ENCODE results near the gene PAFAH1B2.
"Not testable (repeated sequence)": the region's sequence is repeated elsewhere in the genome, so short reads cannot be mapped to it uniquely, and the experiment has no call there.

Gene PAFAH1B2

GRCh38 chr11:117175104-117175503 is 31.0 kb downstream of the PAFAH1B2 start:
- Mint-ChIP-seq H3K27ac (no peak overlapping the region), H3K36me3 (ENCODE audit: low read depth) (peaks cover 6% of the 10 kb centered on the region), H3K4me1 (ENCODE audit: low read depth) (peaks cover 21% of the 10 kb centered on the region), H3K27me3 (ENCODE audit: low read depth) (no peaks in the 10 kb centered on the region), H3K4me3 (no peak overlapping the region), H3K9me3 (no peaks in the 10 kb centered on the region)
- DNase-seq (ENCODE audit: low spot score), result no peak

DNA sequence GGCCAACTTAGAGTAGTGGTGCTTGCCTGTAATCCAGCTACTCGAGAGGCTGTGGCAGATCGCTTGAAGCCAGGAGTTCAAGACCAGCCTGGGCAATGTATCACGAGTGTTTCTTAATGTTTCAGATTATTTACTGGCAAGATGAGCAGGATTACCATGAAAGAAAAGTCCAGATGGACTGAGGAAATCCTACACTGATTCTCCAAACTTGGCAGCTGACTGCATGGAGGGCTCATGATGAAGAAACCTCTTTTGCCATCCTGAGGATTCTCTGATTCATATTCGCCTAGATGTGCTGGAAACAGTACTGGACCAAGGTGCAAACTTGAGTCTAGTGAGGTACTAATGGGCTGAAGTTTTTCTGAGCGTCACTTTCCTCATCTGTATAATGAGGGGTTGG is 31.7 kb downstream of the PAFAH1B2 start:
- H3K27me3 Mint-ChIP-seq (ENCODE audit: low read depth), result no peaks in the 10 kb centered on the region
- H3K4me3 Mint-ChIP-seq, result no peak overlapping the region
- H3K36me3 Mint-ChIP-seq (ENCODE audit: low read depth), result peaks cover 3% of the 10 kb centered on the region
- DNase-seq (ENCODE audit: low spot score), result no peak
- peaks cover 26% of the 10 kb centered on the region for H3K4me1 Mint-ChIP-seq (ENCODE audit: low read depth)
- no peaks in the 10 kb centered on the region for H3K9me3 Mint-ChIP-seq
- no peak overlapping the region for H3K27ac Mint-ChIP-seq

GRCh38 chr11:117176186-117176585 is 32.1 kb downstream of the PAFAH1B2 start:
- no peak overlapping the region for H3K27ac Mint-ChIP-seq

DNA sequence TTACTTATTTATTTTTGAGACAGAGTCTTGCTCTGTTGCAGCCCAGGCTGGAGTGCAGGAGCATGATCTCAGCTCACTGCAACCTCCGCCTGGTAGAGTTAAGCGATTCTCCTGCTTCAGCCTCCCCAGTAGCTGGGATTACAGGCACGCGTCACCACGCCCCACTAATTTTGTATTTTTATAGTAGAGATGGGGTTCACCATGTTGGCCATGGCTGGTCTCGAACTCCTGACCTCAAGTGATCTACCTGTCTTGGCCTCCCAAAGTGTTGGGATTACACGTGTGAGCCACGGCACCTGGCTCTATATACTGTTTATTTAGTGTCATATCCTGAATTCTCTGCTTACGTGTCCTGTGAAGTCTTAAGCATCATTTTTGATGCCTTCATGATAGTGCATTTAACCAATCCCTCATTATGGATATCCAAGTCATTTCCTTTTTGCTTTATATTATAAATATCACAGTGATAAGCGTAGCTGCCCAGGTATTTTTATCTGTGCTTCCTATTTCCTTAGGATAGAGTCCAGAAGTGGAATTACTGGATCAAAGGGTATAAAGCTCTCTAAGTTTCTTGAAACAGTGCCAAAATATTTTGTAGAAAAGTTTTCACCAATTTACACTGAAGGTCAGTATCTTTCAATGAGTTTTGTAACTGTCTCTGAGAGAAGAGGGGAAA is 33.6 kb downstream of the PAFAH1B2 start:
- Mint-ChIP-seq H3K36me3 (ENCODE audit: low read depth) (peaks cover 2% of the 10 kb centered on the region), H3K27me3 (ENCODE audit: low read depth) (no peaks in the 10 kb centered on the region), H3K27ac (peak overlapping the region; percentile 89), H3K4me3 (peak overlapping the region; percentile 96), H3K4me1 (ENCODE audit: low read depth) (peaks cover 27% of the 10 kb centered on the region), H3K9me3 (no peaks in the 10 kb centered on the region)
- no peak for DNase-seq (ENCODE audit: low spot score)

More at GRCh38 chr11:117176186-117176585, 32.1 kb downstream of the PAFAH1B2 start:
- H3K36me3 Mint-ChIP-seq (ENCODE audit: low read depth), result peaks cover 3% of the 10 kb centered on the region
- peaks cover 30% of the 10 kb centered on the region for H3K4me1 Mint-ChIP-seq (ENCODE audit: low read depth)
- no peaks in the 10 kb centered on the region for H3K27me3 Mint-ChIP-seq (ENCODE audit: low read depth)
- DNase-seq (ENCODE audit: low spot score), result no peak
- H3K4me3 Mint-ChIP-seq, result no peak overlapping the region
- H3K9me3 Mint-ChIP-seq, result no peaks in the 10 kb centered on the region

GRCh38 chr11:117178210-117179034 is 34.3 kb downstream of the PAFAH1B2 start, which contains the start of gene SIDT2:
Gene SIDT2 (plus strand): TSS chr11:117178743. CDS start chr11:117179264, 521 bp downstream.
- Mint-ChIP-seq H3K4me1 (ENCODE audit: low read depth) (peaks cover 27% of the 10 kb centered on the region), H3K4me3 (peak within 1 kb of the TSS; percentile 96), H3K27ac (peak within 1 kb of the TSS; percentile 90), H3K9me3 (no peaks in the 10 kb centered on the region), H3K36me3 (ENCODE audit: low read depth) (peaks cover 4% of the 10 kb centered on the region), H3K27me3 (ENCODE audit: low read depth) (no peaks in the 10 kb centered on the region)
- DNase-seq (ENCODE audit: low spot score), result peak; percentile 91

DNA sequence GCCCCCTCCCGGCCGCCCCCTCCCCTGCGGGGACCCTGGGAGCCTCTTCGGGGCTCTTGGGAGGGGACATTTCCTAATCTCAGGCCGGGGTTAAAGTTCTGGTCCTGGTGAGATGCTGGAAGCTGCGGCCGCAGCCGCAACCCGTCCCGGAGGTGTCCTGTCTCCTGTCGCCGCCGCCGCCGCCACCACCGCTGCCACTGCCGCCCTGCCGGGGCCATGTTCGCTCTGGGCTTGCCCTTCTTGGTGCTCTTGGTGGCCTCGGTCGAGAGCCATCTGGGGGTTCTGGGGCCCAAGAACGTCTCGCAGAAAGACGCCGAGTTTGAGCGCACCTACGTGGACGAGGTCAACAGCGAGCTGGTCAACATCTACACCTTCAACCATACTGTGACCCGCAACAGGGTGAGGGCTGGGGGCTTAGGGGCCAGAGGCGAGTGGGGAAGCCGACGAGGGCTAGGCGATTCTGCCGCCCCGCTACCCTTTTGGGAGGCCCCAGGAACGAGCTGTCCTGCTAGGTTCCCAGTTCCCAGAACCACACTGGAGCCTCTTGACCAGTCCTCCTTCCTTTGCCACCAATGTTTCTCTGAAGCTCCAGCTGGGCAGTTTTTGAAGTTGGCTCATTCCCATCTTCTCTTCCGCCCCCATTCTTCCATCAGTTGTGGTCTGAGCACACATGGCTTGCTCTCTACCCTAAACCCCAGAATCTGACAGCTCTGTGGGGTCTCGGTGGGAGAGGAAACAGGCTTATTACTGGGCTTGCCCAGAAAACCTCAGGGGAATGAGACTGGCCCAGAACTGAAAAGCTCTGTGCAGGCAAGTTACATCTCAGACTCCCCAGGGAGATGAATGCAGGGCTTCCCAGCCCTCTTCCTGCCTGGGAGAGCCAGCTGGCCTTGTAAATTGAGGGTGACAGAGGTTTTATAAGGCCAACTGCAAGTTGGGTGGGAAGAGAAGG is 35.2 kb downstream of the PAFAH1B2 start:
- DNase-seq (ENCODE audit: low spot score), result peak; percentile 42
- no peaks in the 10 kb centered on the region for H3K27me3 Mint-ChIP-seq (ENCODE audit: low read depth)
- peak overlapping the region; percentile 96 for H3K4me3 Mint-ChIP-seq
- H3K36me3 Mint-ChIP-seq (ENCODE audit: low read depth), result peaks cover 4% of the 10 kb centered on the region
- H3K4me1 Mint-ChIP-seq (ENCODE audit: low read depth), result peaks cover 27% of the 10 kb centered on the region
- H3K9me3 Mint-ChIP-seq, result no peaks in the 10 kb centered on the region
- peak overlapping the region; percentile 90 for H3K27ac Mint-ChIP-seq

DNA sequence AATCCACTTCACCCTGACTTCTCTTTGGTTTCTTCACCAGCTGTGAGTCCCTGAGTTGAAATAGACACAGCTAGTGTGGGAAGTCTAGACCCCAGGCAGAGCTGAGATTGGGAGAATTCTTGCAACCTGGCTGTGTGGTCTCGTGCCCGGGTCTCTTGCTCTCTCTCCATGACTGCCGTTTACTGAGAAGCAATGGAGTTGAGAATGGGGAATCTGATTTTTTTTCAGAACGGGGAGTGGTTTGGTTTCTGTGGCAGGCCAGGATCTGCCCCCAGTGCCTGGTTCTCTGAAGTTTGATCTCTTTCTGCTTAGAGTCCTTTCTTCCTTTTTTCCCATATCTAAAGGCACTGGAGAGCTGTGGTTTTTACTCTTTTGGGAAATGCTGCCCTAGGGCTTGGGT is 35.9 kb downstream of the PAFAH1B2 start:
- H3K4me1 Mint-ChIP-seq (ENCODE audit: low read depth), result peaks cover 27% of the 10 kb centered on the region
- H3K9me3 Mint-ChIP-seq, result no peaks in the 10 kb centered on the region
- no peak for DNase-seq (ENCODE audit: low spot score)
- no peaks in the 10 kb centered on the region for H3K27me3 Mint-ChIP-seq (ENCODE audit: low read depth)
- peaks cover 4% of the 10 kb centered on the region for H3K36me3 Mint-ChIP-seq (ENCODE audit: low read depth)
- peak overlapping the region; percentile 90 for H3K27ac Mint-ChIP-seq
- peak overlapping the region; percentile 96 for H3K4me3 Mint-ChIP-seq

GRCh38 chr11:117180661-117181585 is 36.8 kb downstream of the PAFAH1B2 start:
- peak; percentile 60 for DNase-seq (ENCODE audit: low spot score)
- Mint-ChIP-seq H3K27ac (peak overlapping the region; percentile 74), H3K4me3 (peak overlapping the region; percentile 96), H3K4me1 (ENCODE audit: low read depth) (peaks cover 27% of the 10 kb centered on the region), H3K27me3 (ENCODE audit: low read depth) (no peaks in the 10 kb centered on the region), H3K9me3 (no peaks in the 10 kb centered on the region), H3K36me3 (ENCODE audit: low read depth) (peaks cover 4% of the 10 kb centered on the region)

DNA sequence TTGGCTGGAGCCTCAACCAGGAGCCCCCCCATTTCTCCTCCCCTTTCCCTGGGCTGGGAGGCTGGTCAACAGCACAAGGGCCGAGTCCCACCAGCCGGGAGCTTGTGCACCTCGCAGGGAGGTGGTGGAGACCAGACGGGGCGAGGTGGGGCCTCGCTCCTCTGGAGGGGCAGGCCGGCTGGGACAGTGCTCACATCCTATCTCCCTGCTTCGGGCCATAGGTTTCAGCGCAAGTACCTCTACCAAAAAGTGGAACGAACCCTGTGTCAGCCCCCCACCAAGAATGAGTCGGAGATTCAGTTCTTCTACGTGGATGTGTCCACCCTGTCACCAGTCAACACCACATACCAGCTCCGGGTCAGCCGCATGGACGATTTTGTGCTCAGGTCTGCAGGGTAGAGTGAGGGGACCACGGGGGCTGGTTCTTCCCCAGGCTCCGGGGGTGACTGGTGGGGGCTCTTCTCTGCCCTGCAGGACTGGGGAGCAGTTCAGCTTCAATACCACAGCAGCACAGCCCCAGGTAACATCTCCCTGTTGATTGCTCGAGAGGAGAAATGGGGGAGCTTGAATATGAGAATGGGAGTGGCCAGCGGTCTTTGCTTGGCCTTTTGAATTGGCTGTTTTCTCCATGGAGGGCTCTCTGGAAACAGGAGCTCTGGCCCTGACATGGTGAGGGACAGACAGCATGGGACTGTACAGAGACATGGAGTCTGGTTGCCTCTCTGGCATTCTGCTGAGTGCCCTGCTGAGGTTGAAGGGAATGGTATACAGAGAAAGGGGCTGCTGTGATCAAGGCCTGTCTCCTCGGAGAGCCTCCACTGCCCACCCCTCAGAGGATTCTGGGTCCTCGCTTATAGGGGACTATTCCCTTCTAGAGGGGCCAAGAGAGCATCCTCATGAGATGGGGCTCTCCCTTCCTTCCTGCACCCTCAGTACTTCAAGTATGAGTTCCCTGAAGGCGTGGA is 37.8 kb downstream of the PAFAH1B2 start:
- Mint-ChIP-seq H3K4me1 (ENCODE audit: low read depth) (peaks cover 27% of the 10 kb centered on the region), H3K4me3 (no peak overlapping the region), H3K27ac (no peak overlapping the region), H3K27me3 (ENCODE audit: low read depth) (no peaks in the 10 kb centered on the region), H3K9me3 (no peaks in the 10 kb centered on the region), H3K36me3 (ENCODE audit: low read depth) (peaks cover 6% of the 10 kb centered on the region)
- DNase-seq (ENCODE audit: low spot score), result no peak

DNA sequence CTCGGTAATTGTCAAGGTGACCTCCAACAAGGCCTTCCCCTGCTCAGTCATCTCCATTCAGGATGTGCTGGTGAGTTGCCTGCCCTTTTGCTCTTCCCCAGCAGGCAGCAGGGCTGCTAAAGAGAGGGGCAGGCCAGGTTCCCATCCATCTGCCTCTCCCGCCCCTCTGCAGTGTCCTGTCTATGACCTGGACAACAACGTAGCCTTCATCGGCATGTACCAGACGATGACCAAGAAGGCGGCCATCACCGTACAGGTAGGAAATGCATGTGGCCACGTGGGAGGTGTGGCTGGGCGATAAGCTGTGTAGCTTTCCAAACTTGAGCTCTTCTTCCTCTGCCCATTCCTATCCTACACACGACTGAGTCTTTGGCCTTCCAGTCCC is 38.5 kb downstream of the PAFAH1B2 start:
- no peak for DNase-seq (ENCODE audit: low spot score)
- Mint-ChIP-seq H3K4me1 (ENCODE audit: low read depth) (peaks cover 27% of the 10 kb centered on the region), H3K27me3 (ENCODE audit: low read depth) (no peaks in the 10 kb centered on the region), H3K9me3 (no peaks in the 10 kb centered on the region), H3K27ac (no peak overlapping the region), H3K36me3 (ENCODE audit: low read depth) (peaks cover 6% of the 10 kb centered on the region), H3K4me3 (no peak overlapping the region)

- not testable (repeated sequence) for H3K36me3 Mint-ChIP-seq (ENCODE audit: low read depth); H3K27me3 Mint-ChIP-seq (ENCODE audit: low read depth); DNase-seq (ENCODE audit: low spot score); H3K9me3 Mint-ChIP-seq; H3K4me3 Mint-ChIP-seq; H3K27ac Mint-ChIP-seq
- H3K4me1 Mint-ChIP-seq (ENCODE audit: low read depth), result peaks cover 21% of the 10 kb centered on the region
Measured at GRCh38 chr11:117183178-117183577, 39.1 kb downstream of the PAFAH1B2 start.

GRCh38 chr11:117183724-117184349 is 39.8 kb downstream of the PAFAH1B2 start:
- Mint-ChIP-seq H3K27me3 (ENCODE audit: low read depth) (no peaks in the 10 kb centered on the region), H3K4me1 (ENCODE audit: low read depth) (peaks cover 17% of the 10 kb centered on the region), H3K27ac (no peak overlapping the region), H3K4me3 (no peak overlapping the region), H3K36me3 (ENCODE audit: low read depth) (peaks cover 6% of the 10 kb centered on the region), H3K9me3 (no peaks in the 10 kb centered on the region)
- DNase-seq (ENCODE audit: low spot score), result no peak
